HEK293 (cell line): Measurements from ENCODE around the gene SLC26A1.

Experiments used
- KLF16 ChIP-seq: fragments of 450-650 bp; formaldehyde crosslinking; IDR thresholded peaks from 2 replicates; pipeline ENCODE4 v1.5.1; 2017; ENCODE audit warnings: missing biosample characterization, missing genetic modification characterization
- ZBTB17 ChIP-seq: fragments of 450-650 bp; formaldehyde crosslinking; IDR thresholded peaks from 2 replicates; pipeline ENCODE4 v1.5.1; 2016; ENCODE audit warnings: missing biosample characterization, missing genetic modification characterization
- ZNF10 ChIP-seq: fragments of 450-650 bp; formaldehyde crosslinking; IDR thresholded peaks from 2 replicates; pipeline ENCODE4 v1.5.1; 2017; ENCODE audit warnings: missing biosample characterization, missing genetic modification characterization
- ZNF274 ChIP-seq, 2 experiments: fragments of 200-500 bp in 1 of 2; fragments of 450-650 bp in 1 of 2; sonication (Bioruptor generic) in 1 of 2; formaldehyde crosslinking in 1 of 2; IDR thresholded peaks; 2 replicates each; pipeline versions ENCODE4 v1.5.1 to v1.6.1; 2014 to 2016; ENCODE audit warnings: borderline replicate concordance in 1 of 2, inconsistent platforms in 1 of 2, low read length in 1 of 2, missing biosample characterization in 1 of 2, missing genetic modification characterization in 1 of 2
- TF ChIP-seq, protein P1 (sequence below): fragments of 450-650 bp; formaldehyde crosslinking; IDR thresholded peaks from 2 replicates; pipeline ENCODE4 v1.5.1; 2016; ENCODE audit warnings: missing biosample characterization, missing genetic modification characterization
- TF ChIP-seq, protein P2 (sequence below): fragments of 450-650 bp; formaldehyde crosslinking; IDR thresholded peaks from 2 replicates; pipeline ENCODE4 v1.5.1; 2016; ENCODE audit warnings: missing biosample characterization, missing genetic modification characterization
- TF ChIP-seq, protein P3 (sequence below): fragments of 450-650 bp; formaldehyde crosslinking; IDR thresholded peaks from 2 replicates; pipeline ENCODE4 v1.5.1; 2016; ENCODE audit warnings: missing biosample characterization, missing genetic modification characterization
- TF ChIP-seq, protein P4 (sequence below): sonication (generic); formaldehyde crosslinking; IDR thresholded peaks from 2 replicates; pipeline ENCODE4 v1.8.1; 2022; ENCODE audit warnings: mild to moderate bottlenecking, moderate library complexity, missing genetic modification reagents
- TF ChIP-seq, protein P5 (sequence below): fragments of 450-650 bp; formaldehyde crosslinking; IDR thresholded peaks from 2 replicates; pipeline ENCODE4 v1.5.1; 2016; ENCODE audit warnings: missing biosample characterization, missing genetic modification characterization, borderline replicate concordance

DNA sequence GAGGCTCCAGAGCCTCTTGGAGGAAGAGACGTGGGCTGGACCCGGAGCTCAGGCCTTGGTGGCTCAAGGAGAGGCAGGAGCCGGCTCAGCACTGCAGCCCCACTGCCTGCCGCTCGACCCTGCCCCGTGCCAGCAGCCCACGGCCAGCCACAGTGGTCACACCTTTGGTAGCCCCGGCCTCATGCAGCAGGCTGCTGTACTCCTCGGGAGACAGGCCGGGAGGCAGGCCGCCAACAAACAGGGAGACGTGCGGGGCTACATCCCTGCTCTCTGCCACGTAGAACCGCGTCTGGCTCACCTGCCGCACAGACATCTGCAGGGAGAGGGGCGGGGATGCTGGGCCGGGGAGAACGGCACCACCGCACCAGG lies 27.5 kb downstream of the SLC26A1 start:
- TF ChIP-seq, protein P1, sequence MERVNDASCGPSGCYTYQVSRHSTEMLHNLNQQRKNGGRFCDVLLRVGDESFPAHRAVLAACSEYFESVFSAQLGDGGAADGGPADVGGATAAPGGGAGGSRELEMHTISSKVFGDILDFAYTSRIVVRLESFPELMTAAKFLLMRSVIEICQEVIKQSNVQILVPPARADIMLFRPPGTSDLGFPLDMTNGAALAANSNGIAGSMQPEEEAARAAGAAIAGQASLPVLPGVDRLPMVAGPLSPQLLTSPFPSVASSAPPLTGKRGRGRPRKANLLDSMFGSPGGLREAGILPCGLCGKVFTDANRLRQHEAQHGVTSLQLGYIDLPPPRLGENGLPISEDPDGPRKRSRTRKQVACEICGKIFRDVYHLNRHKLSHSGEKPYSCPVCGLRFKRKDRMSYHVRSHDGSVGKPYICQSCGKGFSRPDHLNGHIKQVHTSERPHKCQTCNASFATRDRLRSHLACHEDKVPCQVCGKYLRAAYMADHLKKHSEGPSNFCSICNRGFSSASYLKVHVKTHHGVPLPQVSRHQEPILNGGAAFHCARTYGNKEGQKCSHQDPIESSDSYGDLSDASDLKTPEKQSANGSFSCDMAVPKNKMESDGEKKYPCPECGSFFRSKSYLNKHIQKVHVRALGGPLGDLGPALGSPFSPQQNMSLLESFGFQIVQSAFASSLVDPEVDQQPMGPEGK: no peak
- TF ChIP-seq, protein P2, sequence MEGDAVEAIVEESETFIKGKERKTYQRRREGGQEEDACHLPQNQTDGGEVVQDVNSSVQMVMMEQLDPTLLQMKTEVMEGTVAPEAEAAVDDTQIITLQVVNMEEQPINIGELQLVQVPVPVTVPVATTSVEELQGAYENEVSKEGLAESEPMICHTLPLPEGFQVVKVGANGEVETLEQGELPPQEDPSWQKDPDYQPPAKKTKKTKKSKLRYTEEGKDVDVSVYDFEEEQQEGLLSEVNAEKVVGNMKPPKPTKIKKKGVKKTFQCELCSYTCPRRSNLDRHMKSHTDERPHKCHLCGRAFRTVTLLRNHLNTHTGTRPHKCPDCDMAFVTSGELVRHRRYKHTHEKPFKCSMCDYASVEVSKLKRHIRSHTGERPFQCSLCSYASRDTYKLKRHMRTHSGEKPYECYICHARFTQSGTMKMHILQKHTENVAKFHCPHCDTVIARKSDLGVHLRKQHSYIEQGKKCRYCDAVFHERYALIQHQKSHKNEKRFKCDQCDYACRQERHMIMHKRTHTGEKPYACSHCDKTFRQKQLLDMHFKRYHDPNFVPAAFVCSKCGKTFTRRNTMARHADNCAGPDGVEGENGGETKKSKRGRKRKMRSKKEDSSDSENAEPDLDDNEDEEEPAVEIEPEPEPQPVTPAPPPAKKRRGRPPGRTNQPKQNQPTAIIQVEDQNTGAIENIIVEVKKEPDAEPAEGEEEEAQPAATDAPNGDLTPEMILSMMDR: no peak
- TF ChIP-seq ZBTB17 (no peak), ZNF274 (IDR thresholded peaks at IDR 0.05; ENCODE audit: low read length) (no peak), ZNF274 (tag by site-specific recombination; IDR thresholded peaks at IDR 0.05; ENCODE audit: borderline replicate concordance) (no peak), ZNF10 (tag by site-specific recombination) (no peak), KLF16 (tag by site-specific recombination) (no peak)
- TF ChIP-seq, protein P3, sequence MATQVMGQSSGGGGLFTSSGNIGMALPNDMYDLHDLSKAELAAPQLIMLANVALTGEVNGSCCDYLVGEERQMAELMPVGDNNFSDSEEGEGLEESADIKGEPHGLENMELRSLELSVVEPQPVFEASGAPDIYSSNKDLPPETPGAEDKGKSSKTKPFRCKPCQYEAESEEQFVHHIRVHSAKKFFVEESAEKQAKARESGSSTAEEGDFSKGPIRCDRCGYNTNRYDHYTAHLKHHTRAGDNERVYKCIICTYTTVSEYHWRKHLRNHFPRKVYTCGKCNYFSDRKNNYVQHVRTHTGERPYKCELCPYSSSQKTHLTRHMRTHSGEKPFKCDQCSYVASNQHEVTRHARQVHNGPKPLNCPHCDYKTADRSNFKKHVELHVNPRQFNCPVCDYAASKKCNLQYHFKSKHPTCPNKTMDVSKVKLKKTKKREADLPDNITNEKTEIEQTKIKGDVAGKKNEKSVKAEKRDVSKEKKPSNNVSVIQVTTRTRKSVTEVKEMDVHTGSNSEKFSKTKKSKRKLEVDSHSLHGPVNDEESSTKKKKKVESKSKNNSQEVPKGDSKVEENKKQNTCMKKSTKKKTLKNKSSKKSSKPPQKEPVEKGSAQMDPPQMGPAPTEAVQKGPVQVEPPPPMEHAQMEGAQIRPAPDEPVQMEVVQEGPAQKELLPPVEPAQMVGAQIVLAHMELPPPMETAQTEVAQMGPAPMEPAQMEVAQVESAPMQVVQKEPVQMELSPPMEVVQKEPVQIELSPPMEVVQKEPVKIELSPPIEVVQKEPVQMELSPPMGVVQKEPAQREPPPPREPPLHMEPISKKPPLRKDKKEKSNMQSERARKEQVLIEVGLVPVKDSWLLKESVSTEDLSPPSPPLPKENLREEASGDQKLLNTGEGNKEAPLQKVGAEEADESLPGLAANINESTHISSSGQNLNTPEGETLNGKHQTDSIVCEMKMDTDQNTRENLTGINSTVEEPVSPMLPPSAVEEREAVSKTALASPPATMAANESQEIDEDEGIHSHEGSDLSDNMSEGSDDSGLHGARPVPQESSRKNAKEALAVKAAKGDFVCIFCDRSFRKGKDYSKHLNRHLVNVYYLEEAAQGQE (tag by site-specific recombination): no peak
- TF ChIP-seq, protein P4, sequence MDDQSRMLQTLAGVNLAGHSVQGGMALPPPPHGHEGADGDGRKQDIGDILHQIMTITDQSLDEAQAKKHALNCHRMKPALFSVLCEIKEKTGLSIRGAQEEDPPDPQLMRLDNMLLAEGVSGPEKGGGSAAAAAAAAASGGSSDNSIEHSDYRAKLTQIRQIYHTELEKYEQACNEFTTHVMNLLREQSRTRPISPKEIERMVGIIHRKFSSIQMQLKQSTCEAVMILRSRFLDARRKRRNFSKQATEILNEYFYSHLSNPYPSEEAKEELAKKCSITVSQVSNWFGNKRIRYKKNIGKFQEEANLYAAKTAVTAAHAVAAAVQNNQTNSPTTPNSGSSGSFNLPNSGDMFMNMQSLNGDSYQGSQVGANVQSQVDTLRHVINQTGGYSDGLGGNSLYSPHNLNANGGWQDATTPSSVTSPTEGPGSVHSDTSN: no peak
- TF ChIP-seq, protein P5, sequence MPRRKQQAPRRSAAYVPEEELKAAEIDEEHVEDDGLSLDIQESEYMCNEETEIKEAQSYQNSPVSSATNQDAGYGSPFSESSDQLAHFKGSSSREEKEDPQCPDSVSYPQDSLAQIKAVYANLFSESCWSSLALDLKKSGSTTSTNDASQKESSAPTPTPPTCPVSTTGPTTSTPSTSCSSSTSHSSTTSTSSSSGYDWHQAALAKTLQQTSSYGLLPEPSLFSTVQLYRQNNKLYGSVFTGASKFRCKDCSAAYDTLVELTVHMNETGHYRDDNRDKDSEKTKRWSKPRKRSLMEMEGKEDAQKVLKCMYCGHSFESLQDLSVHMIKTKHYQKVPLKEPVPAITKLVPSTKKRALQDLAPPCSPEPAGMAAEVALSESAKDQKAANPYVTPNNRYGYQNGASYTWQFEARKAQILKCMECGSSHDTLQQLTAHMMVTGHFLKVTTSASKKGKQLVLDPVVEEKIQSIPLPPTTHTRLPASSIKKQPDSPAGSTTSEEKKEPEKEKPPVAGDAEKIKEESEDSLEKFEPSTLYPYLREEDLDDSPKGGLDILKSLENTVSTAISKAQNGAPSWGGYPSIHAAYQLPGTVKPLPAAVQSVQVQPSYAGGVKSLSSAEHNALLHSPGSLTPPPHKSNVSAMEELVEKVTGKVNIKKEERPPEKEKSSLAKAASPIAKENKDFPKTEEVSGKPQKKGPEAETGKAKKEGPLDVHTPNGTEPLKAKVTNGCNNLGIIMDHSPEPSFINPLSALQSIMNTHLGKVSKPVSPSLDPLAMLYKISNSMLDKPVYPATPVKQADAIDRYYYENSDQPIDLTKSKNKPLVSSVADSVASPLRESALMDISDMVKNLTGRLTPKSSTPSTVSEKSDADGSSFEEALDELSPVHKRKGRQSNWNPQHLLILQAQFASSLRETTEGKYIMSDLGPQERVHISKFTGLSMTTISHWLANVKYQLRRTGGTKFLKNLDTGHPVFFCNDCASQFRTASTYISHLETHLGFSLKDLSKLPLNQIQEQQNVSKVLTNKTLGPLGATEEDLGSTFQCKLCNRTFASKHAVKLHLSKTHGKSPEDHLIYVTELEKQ (tag by site-specific recombination): no peak
